GM19438 (cell line): ENCODE data around the gene DSN1.

Experiments used
- ATAC-seq: cut with Tn5 transposase; IDR thresholded peaks from one replicate; pipeline ENCODE4 v1.9.1; 2021; ENCODE audit warnings: low read depth; ENCODE audit not compliant: unreplicated experiment

Gene DSN1

GRCh38 chr20:36760647-36761046 lies 12.9 kb downstream of the DSN1 start:
- no peak for ATAC-seq

- no peak for ATAC-seq
Observed at GRCh38 chr20:36758276-36758675, 15.3 kb downstream of the DSN1 start.

GRCh38 chr20:36756496-36756895 lies 17.1 kb downstream of the DSN1 start:
- no peak for ATAC-seq

GRCh38 chr20:36754656-36755222 lies 18.8 kb downstream of the DSN1 start:
- no peak for ATAC-seq

GRCh38 chr20:36752582-36752981 lies 21.0 kb downstream of the DSN1 start:
- no peak for ATAC-seq

- ATAC-seq, result peak; percentile 87
Observed at GRCh38 chr20:36745927-36746659, 27.5 kb downstream of the DSN1 start, which contains the start of gene NDRG3. NDRG3 (minus strand) TSS chr20:36746090; CDS start chr20:36721735, 24,355 bp downstream.

GRCh38 chr20:36745234-36745926 lies 28.2 kb downstream of the DSN1 start:
- peak; percentile 24 for ATAC-seq

- ATAC-seq, result no peak
Observed at GRCh38 chr20:36744764-36745191, 28.8 kb downstream of the DSN1 start.

- no peak for ATAC-seq
Observed at GRCh38 chr20:36744243-36744642, 29.3 kb downstream of the DSN1 start.

GRCh38 chr20:36742558-36742957 lies 31.0 kb downstream of the DSN1 start:
- no peak for ATAC-seq

- no peak for ATAC-seq
Observed at GRCh38 chr20:36741072-36741471, 32.5 kb downstream of the DSN1 start.

GRCh38 chr20:36737183-36737499 lies 36.4 kb downstream of the DSN1 start:
- no peak for ATAC-seq

GRCh38 chr20:36736451-36737182 lies 36.9 kb downstream of the DSN1 start:
- ATAC-seq, result no peak

GRCh38 chr20:36732456-36732855 lies 41.1 kb downstream of the DSN1 start:
- no peak for ATAC-seq

- ATAC-seq, result no peak
Observed at GRCh38 chr20:36728986-36729385, 44.6 kb downstream of the DSN1 start.

- ATAC-seq, result no peak
Observed at GRCh38 chr20:36726168-36726567, 47.4 kb downstream of the DSN1 start.

- no peak for ATAC-seq
Observed at GRCh38 chr20:36720510-36720909, 53.1 kb downstream of the DSN1 start.

- ATAC-seq, result no peak
Observed at GRCh38 chr20:36717657-36718056, 55.9 kb downstream of the DSN1 start.

- ATAC-seq, result no peak
Observed at GRCh38 chr20:36717021-36717420, 56.5 kb downstream of the DSN1 start.

GRCh38 chr20:36712775-36713174 lies 60.8 kb downstream of the DSN1 start:
- ATAC-seq, result no peak

GRCh38 chr20:36709126-36709525 lies 64.4 kb downstream of the DSN1 start:
- no peak for ATAC-seq
